ENCODE measurements around the gene TACR1. TPM values are rescaled to one million over a fixed set of nuclear protein-coding genes. Genes with fewer than 3 reads are reported as not detected.

The TACR1 gene
- total RNA-seq, 2 experiments from 2014 or later: not detected

DNA sequence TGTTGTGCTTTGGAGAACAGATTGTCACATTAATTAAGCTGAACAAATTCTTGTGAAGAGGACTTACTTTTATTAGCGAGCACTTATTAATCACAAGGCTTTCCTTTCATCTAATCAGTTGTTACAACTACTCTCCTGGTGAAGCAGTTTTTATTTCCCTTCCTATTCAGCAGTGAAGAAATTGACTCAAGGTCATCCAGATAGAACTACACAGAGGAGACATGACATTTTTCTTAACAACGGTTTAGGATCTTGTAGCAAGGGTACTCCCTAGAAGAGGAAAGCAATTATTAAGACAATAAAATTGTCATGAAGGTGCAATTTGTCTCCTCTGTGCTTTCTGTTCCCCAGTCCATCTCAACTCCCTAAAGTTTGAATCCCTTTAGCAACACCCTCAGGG is 179.5 kb downstream of the TACR1 start:
- ATAC-seq (ENCODE audit: low read depth) (no peak), DNase-seq (no peak)
- Mint-ChIP-seq H3K4me1 (no peaks in the 10 kb centered on the region), H3K27me3 (peaks cover 6% of the 10 kb centered on the region), H3K9me3 (no peaks in the 10 kb centered on the region), H3K36me3 (no peaks in the 10 kb centered on the region), H3K4me3 (no peak overlapping the region), H3K27ac (no peak overlapping the region)
- POLR2A ChIA-PET: no interaction called here

GRCh38 chr2:75018162-75018561 is 181.2 kb downstream of the TACR1 start:
- Mint-ChIP-seq H3K27me3 (peaks cover 12% of the 10 kb centered on the region), H3K36me3 (no peaks in the 10 kb centered on the region), H3K9me3 (no peaks in the 10 kb centered on the region), H3K27ac (no peak overlapping the region), H3K4me1 (no peaks in the 10 kb centered on the region), H3K4me3 (no peak overlapping the region)
- POLR2A ChIA-PET: no interaction called here
- no peak for ATAC-seq (ENCODE audit: low read depth)
- no peak for DNase-seq

- POLR2A ChIA-PET: no interaction called here
- no peaks in the 10 kb centered on the region for H3K36me3 Mint-ChIP-seq
- DNase-seq (no peak), ATAC-seq (ENCODE audit: low read depth) (no peak)
- no peaks in the 10 kb centered on the region for H3K9me3 Mint-ChIP-seq
- no peak overlapping the region for H3K4me3 Mint-ChIP-seq
- no peaks in the 10 kb centered on the region for H3K4me1 Mint-ChIP-seq
- H3K27me3 Mint-ChIP-seq: peaks cover 5% of the 10 kb centered on the region
- H3K27ac Mint-ChIP-seq: no peak overlapping the region
These were observed 187.2 kb downstream of the TACR1 start for GRCh38 chr2:75012080-75012479.

DNA sequence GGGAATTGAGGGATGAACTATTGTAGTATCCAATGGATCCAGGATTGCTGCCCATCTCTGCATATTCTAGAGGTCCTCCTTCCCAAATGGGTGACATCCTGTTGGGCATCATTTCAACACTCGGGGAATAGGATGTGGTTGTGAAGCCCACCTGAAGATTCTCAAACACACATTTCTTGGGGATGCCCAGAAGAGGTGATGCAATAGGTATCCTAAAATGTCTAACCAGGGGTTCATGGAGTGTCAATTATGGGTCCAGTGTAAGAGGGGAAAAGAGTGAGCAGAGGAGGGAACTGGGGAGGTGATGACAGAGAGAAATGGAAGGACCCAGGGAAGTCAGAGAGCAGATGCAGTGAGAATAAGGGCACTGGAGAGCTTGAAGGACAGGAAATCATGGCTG is 188.7 kb downstream of the TACR1 start:
- no peaks in the 10 kb centered on the region for H3K36me3 Mint-ChIP-seq
- H3K27ac Mint-ChIP-seq: no peak overlapping the region
- DNase-seq: no peak
- H3K4me3 Mint-ChIP-seq: no peak overlapping the region
- H3K9me3 Mint-ChIP-seq: no peaks in the 10 kb centered on the region
- POLR2A ChIA-PET: no interaction called here
- peaks cover 5% of the 10 kb centered on the region for H3K27me3 Mint-ChIP-seq
- H3K4me1 Mint-ChIP-seq: no peaks in the 10 kb centered on the region
- ATAC-seq (ENCODE audit: low read depth): no peak

- H3K27me3 Mint-ChIP-seq: no peaks in the 10 kb centered on the region
- POLR2A ChIA-PET: no interaction called here
- H3K9me3 Mint-ChIP-seq: no peaks in the 10 kb centered on the region
These were observed 191.5 kb downstream of the TACR1 start for GRCh38 chr2:75007819-75008218.

GRCh38 chr2:75007061-75007460 is 192.3 kb downstream of the TACR1 start:
- DNase-seq (no peak), ATAC-seq (ENCODE audit: low read depth) (no peak)
- no peaks in the 10 kb centered on the region for H3K27me3 Mint-ChIP-seq
- no peak overlapping the region for H3K4me3 Mint-ChIP-seq
- POLR2A ChIA-PET: no interaction called here
- no peaks in the 10 kb centered on the region for H3K36me3 Mint-ChIP-seq
- H3K9me3 Mint-ChIP-seq: no peaks in the 10 kb centered on the region
- H3K27ac Mint-ChIP-seq: no peak overlapping the region
- H3K4me1 Mint-ChIP-seq: no peaks in the 10 kb centered on the region

More at GRCh38 chr2:75007819-75008218, 191.5 kb downstream of the TACR1 start:
- ATAC-seq (ENCODE audit: low read depth) (no peak), DNase-seq (no peak)
- Mint-ChIP-seq H3K4me1 (no peaks in the 10 kb centered on the region), H3K36me3 (no peaks in the 10 kb centered on the region), H3K27ac (no peak overlapping the region), H3K4me3 (no peak overlapping the region)

- no peak for DNase-seq
- H3K4me1 Mint-ChIP-seq: no peaks in the 10 kb centered on the region
- H3K36me3 Mint-ChIP-seq: no peaks in the 10 kb centered on the region
- POLR2A ChIA-PET: no interaction called here
- no peak overlapping the region for H3K27ac Mint-ChIP-seq
- ATAC-seq (ENCODE audit: low read depth): no peak
- H3K4me3 Mint-ChIP-seq: no peak overlapping the region
- H3K27me3 Mint-ChIP-seq: no peaks in the 10 kb centered on the region
- H3K9me3 Mint-ChIP-seq: no peaks in the 10 kb centered on the region
These were observed 193.3 kb downstream of the TACR1 start for GRCh38 chr2:75006041-75006440.

- Mint-ChIP-seq H3K4me3 (no peak overlapping the region), H3K4me1 (no peaks in the 10 kb centered on the region), H3K36me3 (no peaks in the 10 kb centered on the region), H3K9me3 (no peaks in the 10 kb centered on the region), H3K27me3 (no peaks in the 10 kb centered on the region), H3K27ac (no peak overlapping the region)
- no peak for DNase-seq
- no peak for ATAC-seq (ENCODE audit: low read depth)
- POLR2A ChIA-PET: no interaction called here
These were observed 195.5 kb downstream of the TACR1 start for GRCh38 chr2:75003773-75004172.

- Mint-ChIP-seq H3K4me3 (no peak overlapping the region), H3K27ac (no peak overlapping the region), H3K9me3 (no peaks in the 10 kb centered on the region), H3K27me3 (no peaks in the 10 kb centered on the region), H3K4me1 (no peaks in the 10 kb centered on the region), H3K36me3 (no peaks in the 10 kb centered on the region)
- POLR2A ChIA-PET: no interaction called here
- ATAC-seq (ENCODE audit: low read depth): no peak
- no peak for DNase-seq
These were observed 196.0 kb downstream of the TACR1 start for GRCh38 chr2:75003276-75003675.

GRCh38 chr2:75002007-75002406 is 197.3 kb downstream of the TACR1 start:
- Mint-ChIP-seq H3K27ac (no peak overlapping the region), H3K27me3 (no peaks in the 10 kb centered on the region), H3K4me3 (no peak overlapping the region), H3K9me3 (no peaks in the 10 kb centered on the region), H3K36me3 (no peaks in the 10 kb centered on the region), H3K4me1 (no peaks in the 10 kb centered on the region)
- POLR2A ChIA-PET: no interaction called here
- ATAC-seq (ENCODE audit: low read depth): no peak
- no peak for DNase-seq

- ATAC-seq (ENCODE audit: low read depth): no peak
- no peak for DNase-seq
- Mint-ChIP-seq H3K27me3 (no peaks in the 10 kb centered on the region), H3K36me3 (no peaks in the 10 kb centered on the region), H3K4me1 (no peaks in the 10 kb centered on the region), H3K4me3 (no peak overlapping the region), H3K9me3 (no peaks in the 10 kb centered on the region), H3K27ac (no peak overlapping the region)
- POLR2A ChIA-PET: no interaction called here
These were observed 199.9 kb downstream of the TACR1 start for GRCh38 chr2:74999468-74999867.

Small RNA genes within 50 kb of the gene (microRNA-seq; reads per million reads assigned to microRNA genes)
- gene MIR5000: 4.9 reads per million

Other genes starting within 250 kb of the TACR1 start
- 10 to 100 TPM; 42.5 to 43.8 TPM for gene POLE4, start 240.9 kb downstream of the TACR1 start, total RNA-seq